ENCODE measurements around the gene CCIN.
"Not testable (repeated sequence)": the region's sequence is repeated elsewhere in the genome, so short reads cannot be mapped to it uniquely, and the experiment has no call there.

The CCIN gene

DNA sequence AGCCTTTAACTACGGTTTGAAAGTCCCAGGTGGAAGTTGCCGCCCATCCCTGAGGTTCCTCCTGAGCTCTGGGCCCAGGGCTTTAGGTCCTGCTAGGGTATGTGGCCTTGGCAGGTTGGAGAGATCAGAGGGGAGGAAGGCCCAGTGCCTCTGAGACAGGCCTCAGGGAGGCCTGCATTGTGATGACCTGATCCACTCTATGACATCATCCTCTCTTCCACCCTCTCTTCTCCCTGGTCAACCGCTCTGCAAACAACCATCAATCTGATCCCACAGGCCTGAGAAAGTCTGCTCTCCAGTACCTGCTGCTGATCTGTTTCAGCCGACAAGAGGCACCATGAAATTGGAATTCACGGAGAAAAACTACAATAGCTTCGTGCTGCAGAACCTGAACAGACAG lies at the start of gene CCIN:
Gene CCIN (plus strand): TSS at position 223 of the 400 bp plus-strand sequence. CDS start 115 bp downstream, at position 338.
- DNase-seq, result no peak

DNA sequence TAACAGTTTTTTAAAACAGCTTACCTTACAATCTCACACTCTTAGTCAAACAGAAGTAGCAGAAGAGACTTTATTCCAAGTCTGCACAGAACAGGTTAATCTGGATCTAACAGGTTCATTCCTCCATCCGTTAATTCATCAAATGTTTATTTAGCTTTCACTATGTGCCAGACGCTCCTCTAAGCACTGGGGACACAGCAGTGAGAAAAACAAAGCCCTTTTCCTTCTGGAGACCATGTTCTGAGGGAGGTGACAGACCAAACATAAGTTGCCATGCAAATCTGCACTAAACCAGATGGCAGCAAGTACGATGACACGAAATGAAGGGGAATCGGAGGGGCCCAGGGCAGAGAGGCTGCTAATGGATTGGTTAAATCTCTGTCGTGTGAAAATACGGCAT lies 49.7 kb upstream of the CCIN start:
- no peak for DNase-seq

DNA sequence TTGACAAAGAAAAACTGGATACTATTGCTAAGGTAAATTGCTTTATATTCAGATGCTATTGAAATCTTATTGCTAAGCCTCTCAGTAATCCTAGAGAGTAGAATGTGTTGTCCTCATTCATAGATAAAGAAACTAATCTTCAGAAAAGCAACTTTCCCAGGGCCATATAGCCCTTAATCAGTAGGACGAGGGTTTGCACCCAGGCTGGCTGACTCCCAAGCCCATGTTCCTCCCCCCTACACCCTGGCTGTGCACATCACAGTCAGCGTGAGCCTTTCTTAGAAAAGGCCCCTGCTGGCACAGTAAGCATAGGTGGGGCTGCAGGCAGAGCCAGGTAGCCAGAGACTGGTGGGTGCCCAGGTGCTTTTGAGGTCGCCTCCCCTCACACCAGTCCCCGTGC lies 48.5 kb upstream of the CCIN start:
- no peak for DNase-seq

DNA sequence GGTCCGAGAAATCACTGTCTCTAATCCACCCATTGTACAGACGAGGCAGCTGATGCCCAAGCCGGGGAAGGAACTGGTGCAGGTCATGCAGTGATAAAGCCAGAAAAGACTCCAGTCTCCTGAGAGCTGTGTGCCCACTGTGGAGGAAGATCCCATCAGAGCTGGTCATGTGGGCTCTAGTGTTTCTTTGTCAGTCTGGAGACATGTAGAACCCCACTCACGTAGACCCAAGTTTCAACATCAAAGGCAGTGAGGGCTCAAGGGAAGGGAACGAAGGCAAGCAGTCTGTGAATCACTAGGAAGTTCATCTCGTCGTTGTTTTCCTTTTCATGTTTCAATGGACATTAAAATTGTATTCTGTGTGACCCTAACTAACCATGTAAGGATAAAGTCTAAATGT lies 47.2 kb upstream of the CCIN start:
- no peak for DNase-seq

DNA sequence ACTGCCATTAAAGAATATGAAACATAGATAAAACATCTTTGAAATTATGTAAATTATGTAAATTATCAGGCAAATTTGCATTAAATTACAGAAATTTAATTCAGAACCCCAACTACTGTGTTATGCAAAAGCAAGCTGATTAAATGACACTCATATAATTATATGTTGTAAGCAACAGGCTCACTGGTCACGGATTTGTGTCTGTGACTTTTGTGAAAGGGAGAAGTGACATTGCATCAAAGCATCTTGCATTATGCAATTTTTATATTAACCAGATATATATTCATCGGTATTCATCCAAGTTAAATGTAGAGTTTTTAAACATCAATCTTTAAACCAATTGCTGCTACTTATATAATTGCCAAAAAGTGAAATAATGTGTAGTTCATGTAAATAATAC lies 45.7 kb upstream of the CCIN start:
- no peak for DNase-seq

DNA sequence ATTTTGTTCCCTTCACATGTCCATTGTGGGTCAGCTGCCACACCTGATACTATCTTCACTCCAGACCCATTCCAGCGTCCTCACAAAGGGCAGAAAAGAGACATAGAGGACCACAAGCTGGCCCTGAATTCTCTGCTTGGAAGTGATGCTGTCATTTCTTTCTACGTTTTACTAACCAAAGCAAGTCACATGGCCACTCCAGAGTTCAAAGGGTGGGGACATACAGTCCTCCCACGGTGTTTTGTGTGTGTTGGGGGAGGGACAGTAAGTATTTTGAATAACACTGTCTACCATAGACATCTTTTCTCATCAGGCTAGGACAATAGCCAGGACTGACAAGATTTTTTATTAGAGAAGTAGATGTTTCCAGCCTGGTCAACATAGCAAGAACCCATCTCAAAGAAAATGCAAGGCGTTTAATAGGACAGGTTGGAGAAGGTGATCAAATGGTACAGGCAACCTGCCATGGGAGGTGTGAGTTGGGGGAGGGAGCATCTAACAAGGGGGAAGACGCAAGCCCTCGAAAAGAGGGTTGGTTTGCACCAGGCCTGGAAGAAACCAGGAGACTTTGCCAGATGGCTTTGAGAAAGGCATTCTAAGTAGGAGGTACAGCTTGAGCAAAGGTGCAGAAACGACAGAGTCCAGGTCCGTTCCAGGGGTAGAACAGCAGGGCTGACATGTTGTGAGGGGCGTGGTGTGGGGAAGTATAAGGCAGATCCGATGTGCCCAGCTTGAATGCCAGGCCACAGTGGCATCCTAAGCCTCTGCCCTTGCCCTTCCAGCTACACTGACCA lies 43.9 kb upstream of the CCIN start:
- no peak for DNase-seq

DNA sequence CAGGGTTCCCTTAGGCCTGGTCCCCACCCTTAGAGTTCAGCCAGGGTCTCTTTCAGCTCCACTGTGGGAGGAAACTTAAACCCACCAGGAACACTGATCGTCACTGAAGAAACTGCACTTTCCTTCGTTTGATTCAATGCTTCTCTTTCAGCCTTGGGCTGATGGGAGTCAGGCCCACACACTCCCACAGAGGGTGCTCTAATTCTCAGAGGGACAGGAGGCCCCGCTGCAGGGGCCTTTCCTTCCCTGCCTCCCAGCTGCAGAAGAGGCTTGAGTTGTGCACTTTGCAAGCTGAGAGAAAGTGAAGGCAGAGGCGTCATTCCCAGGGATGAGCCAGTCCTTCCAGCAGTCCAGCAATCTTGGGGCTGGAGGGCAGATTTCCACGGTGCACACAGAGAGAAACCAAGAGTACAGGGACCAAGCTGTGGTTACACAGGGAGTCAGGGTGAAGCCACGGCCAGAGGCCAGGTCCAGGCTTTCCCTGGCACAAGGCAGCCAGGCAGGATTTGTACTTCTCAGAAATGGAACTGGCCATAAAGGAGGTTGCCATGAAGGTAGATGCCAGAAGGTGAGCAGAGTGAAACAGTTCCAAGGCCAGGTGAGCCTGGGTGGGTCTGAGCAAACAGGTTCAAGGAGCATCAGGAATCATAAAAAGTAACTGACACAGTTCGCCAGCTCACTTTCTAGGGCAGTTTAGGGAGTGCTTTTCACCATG lies 43.0 kb upstream of the CCIN start:
- no peak for DNase-seq

DNA sequence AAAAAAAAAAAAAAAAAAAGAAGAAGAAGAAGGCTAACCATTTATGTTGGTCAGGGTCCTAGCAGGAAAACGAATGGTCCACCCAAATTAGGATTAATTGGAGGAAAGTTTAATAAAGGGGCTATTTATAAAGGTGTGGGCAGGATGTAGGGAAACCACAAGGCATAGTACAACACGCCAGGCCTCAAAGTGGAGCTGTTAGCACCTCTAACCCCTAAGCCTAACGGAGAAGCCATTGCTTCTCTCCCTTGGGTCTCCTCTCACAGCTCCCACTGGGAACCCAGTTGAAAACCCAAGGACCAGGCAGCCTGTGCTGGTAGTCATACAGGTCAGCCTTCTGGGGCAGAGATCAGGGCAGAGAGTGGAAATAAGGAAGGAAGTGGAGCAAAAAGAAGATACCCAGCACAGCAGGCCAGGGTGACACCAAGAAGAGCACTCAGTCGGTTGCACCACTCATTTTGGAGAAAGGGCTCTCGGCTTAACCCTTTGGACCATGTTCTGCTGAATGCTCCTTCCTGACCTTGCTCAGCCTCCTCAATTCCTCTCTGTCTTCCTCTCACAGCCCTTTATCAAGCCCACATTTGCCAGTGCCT lies 41.4 kb upstream of the CCIN start:
- DNase-seq, result no peak

DNA sequence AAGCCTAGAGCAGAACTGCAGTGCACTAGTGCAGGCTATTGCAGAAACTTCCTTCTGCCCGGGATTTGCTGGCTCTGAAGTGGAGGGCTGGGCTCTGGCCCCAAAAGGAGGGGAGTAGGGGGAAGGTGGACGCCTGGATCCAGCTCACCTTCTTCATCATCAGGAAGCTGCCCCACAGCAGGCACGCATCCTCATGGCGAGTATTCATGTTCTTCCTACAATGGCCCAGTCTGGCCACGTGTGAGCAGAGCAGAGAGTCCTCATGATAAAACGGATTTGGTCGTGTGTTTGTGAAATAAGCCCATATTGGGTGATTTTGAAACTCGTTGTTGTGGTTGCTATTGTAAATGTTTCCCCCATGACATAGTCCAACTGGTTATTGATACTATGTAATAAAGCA lies 40.8 kb upstream of the CCIN start:
- no peak for DNase-seq

DNA sequence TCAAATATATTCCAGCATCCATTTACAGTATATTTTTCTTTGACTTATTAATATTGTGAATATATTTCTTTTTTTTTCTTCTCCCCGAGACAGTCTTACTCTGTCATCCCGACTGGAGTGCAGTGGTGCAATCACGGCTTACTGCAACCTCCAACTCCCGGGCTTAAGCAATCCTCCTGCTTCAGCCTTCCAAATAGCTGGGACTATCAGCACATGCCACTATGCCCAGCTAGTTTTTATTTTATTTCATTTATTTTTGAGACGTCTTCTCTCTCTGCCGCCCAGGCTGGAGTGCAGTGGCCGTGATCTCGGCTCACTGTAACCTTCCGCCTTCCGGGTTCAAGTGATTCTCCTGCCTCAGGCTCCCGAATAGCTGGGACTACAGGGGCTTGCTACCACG lies 40.0 kb upstream of the CCIN start:
- DNase-seq, result no peak

DNA sequence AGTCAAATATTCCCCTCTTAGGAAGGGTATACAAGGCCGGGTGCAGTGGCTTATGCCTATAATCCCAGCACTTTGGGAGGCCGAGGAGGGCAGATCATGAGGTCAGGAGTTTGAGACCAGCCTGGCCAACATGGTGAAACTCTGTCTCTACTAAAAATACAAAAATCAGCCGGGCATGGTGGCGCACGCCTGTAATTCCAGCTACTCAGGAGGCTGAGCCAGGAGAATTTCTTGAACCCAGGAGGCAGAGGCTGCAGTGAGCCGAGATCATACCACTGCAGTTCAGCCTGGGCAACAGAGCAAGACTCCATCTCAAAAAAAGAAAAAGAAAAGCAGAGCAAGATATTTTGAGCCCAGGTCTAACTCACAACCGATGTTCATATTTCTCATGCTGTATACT lies 37.5 kb upstream of the CCIN start:
- not testable (repeated sequence) for DNase-seq

DNA sequence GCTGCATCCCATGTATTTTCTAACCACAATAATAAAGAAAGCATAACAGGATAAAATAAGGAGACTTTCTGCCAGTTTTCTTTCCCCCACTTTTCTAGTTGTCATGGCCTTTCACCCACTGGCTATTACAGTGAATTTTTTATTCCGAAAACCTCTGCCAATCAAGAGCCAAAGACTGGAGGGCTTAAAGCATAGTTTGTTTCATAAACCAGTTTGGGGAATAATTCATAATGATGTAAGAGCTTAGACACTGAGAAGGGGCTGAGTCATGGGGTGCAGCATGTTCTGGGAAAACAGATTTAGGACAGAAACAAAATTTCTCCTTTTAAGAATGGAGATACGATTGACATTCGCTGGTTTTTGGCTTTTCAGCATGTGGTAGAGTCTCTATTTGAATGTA lies 37.1 kb upstream of the CCIN start:
- no peak for DNase-seq

DNA sequence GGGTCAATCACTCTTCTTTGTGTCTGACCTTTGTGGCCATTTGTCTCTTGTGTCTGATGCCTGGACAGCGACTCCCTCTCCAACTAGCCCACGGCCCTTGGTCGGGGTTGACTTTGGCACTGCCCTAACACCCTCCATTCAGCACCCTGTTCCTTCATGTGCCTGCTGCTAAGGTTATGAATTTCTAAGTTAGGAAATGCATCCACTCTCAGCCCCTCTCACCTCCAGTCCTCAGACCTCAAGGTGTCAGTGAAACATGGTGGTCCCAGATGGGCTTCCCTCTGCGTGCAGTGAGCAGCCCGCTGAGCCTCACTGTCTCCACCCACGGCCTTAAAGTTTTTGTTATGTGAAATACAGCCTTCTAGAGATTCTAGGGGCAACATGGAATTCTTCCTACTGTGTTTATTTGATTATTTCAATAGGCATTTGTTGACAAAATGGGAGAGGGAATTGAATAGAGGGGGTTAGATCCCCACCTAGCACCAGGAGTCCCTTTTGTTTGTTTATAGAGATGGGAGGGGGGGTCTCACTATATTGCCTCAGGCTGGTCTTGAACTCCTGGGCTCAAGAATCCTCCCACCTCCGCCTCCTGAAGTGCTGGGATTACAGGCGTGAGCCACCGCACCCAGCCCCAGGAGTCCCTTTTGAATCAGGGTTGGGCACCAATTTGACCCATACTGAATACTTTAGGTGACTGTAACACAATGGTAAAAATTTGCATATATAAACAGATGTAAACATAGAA lies 34.3 kb upstream of the CCIN start:
- no peak for DNase-seq

DNA sequence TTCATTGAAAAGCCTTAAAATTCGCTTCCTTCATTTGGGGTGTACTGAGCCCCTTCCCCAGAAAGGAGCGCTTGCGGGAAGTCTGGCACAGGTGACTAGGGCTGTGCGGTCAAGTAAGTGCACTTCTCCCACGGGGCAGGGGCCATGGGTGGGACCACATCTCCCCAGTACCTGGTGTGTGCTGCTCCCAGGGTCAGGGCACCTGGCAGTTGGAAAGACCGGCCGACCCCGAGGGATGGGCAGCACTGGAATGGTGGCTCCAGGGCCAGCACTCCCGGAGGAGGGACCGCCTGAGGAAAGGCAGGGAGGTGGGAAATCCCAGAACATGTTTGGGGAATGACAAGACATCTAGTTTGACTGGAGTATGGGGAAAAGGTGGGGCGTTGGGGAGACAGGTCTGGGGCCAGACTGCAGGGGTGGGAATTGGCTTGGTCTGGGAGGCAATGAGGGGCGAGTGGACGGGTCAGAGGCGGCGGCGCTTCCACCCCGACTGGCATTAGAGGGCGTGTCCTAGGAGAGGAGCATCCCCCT lies 33.4 kb upstream of the CCIN start:
- DNase-seq, result no peak

DNA sequence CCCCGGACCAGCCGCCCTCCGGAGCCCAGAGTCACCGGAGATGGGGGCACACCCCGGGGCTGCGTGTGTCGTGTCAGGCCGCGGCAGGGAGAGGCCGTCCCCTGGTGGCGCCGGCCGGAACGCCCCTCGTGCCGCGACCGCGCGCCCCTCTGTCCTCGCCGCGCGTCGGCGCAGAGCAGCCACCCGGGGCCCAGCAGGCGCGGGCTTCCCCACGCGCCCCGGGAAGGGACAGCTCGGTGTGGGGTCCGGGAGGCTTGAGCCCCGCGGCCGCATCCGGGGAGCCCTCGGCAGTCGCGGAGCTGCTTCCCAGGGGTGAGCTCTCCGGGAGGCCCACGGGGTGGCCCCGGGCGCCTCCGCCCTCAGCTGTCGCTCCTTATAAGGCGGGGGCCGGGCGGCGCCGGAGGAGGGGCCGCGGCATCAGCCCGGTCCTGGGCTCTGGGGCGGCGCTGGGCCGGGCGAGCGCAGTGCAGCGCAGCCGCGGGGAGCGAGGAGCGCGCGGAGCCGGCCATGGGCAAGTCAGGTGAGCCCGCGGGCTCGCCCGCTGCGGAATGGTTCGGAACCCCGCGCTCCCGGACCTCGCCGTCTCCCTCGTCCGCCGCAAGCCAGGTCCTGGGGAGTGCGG lies 32.8 kb upstream of the CCIN start, which contains the start of gene GLIPR2:
Gene GLIPR2 (plus strand): TSS at position 462 of the 622 bp plus-strand sequence. CDS start 46 bp downstream, at position 508.
- DNase-seq, result peak; percentile 25

DNA sequence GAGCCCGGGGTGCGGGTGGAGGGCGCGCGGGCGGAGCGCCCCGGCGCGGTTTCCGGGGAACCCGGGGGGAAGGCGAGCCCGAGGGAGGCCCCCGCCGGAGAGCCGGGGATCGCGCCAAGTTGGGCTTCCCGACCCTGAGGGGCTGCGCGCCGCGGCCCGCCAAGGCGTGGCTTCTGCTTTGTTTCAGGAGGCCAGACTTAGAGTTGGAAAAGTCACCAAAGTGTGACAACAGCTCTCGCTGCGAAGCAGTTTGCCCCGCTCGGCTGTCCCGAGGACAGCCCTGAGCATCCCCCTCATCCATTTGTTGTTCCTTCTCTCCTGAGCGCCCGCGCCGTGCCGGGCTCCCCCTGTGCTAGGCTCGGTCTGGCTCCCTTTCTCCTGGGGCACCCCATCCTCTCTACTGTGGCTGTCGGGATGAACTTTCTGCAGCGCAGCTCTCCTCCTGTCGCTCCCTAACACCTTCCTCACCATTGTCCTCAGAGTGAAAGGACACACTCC lies 32.2 kb upstream of the CCIN start:
- DNase-seq, result no peak

DNA sequence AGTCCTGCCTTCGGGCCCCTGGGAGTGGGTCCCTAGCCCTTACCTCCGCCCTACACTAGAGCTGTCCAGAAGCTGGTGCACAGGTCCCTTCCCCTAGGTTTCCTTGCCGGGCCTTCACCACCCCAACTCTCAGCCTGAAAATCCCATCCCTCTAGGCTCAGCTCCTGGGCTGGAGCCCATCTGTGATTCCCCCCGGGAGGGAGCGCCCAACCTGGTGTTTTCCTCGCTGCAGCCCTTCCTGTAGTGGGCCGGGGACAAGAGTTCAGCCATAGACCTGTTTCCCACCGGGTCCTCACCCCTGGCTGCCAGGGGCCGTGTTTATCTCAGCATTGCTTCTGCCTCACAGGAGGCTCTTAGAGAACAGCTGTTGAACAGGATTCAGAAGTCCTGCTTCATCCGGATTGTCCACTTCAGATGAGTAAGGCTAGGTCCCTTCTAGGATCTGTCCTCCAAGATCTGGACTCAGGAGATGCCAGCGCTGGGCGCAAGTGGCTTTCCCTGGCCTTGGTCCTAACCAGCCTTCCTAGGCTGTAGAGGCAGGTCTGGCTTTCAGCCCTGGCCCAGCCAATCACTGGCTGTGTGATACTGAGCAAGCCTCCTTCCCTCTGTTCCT lies 31.7 kb upstream of the CCIN start:
- no peak for DNase-seq

DNA sequence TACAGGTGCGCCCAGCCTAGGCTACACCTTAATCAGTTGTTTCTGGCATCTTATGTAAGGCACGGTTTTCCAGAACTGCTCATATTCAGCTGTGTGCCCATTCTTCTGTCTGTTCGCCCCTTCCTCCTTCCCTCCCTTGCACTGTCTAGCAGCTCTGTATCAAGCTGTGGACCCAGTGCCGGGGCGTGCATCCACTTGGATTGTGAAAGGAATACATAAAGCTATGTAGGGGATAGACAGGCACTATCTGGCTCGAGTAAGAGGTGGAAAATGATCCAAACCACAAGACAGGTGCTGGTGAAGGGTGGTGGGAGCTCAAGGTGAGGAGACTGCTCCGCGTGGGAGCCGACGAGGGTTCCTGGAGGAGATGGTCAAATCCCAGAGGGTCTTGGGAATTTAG lies 30.7 kb upstream of the CCIN start:
- DNase-seq, result no peak

DNA sequence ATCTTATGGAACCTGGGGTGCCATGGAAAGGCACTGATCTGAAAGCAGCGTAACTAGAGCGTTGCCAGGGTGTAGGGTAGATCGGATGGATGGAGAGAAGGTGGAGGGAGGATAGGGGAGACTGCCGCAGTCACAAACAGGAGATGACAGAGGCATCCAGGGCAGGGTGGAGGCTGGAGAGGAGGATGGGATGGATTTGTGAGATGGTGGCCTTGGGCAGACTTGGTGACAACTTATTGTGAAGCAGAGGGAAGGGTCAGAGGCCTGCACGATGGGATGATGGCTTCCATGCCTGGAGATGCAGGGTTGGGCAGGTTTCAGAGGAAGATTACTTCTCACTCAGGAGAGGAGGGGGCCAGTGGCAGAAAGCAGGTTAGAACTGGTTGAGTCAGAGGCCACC lies 30.3 kb upstream of the CCIN start:
- DNase-seq, result no peak

DNA sequence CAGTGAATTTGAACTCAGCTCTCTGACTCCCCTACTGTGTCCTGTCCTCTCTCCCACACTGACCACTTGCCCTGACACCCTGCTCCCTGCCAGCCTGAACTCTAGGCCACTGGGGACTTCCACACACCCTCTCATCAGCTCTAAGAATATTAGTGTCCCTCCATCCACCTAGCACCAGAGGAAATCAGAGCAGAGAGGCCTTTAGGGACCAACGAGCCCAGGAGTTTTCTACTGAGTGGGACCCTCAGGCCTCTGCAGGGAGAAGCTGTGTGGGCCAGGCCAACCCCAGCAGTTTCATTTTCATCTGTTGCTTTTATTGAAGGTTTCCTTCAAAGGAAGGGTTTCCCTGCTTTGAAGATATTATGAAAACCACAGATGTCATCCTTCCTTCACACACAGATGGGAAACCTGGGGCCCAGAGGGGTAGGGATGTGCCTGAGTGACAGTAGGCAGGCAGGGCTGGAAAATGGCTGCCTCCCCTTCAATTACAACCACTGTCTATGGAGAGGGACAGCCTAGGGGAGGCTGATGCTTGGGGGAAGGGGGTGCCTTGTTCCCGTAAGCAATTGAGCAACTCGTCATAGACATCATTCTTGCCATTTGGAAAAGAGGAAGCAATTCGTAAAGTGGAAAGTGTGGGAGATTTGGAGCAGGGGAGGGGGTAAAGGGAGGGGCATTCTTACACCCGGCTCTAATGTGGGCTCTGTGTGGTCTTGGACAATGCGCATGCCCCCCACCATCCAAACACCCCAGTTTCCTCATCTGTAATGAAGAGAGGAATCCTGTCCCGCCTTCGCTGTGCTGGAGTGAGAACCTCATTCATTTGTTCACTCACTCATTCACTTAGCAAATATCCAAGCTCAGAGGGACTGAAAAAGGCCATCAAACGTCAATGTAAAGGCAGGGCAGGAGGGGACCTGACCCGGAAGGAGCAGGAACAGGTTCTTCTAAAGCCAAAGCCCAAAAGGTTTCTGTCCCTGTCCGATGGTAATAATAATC lies 28.8 kb upstream of the CCIN start:
- DNase-seq, result no peak

DNA sequence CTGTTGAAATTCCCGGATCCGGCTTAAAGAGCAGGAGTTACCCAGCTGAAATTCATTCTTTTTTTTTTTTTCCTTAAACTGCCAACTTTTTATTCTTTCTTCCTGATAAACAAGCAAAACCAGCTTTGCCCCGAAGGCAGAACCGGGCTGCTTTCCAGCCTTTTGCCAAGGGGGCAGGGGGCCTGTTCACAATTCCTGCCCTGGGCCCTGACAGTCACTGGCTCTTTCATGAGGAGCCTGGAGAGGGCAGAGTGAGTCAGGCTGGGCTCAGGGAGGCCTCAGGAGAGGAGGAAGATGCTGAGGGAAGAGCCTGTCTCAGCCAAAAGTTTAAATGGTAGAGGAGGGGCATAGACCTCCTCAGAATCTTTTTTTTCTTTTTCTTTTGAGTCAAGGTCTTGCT lies 27.9 kb upstream of the CCIN start:
- no peak for DNase-seq
